ENCODE data around the gene EPHB1.

- TF ChIP-seq POLR2A (IDR thresholded peaks at IDR 0.05): no peak
- no peak for TF ChIP-seq CTCF (IDR thresholded peaks at IDR 0.05)
Observed at GRCh38 chr3:135175728-135176277, 380.7 kb downstream of the EPHB1 start.

All from esophagus squamous epithelium (tissue), 4 donors.